GM11168 (cell line): ENCODE data around the gene FGF12.
"Not testable (repeated sequence)": the region's sequence is repeated elsewhere in the genome, so short reads cannot be mapped to it uniquely, and the experiment has no call there.

Source experiments
- in situ Hi-C: fragments of 300-500 bp; cut with MboI; formaldehyde crosslinking; loops from one replicate; pipeline ENCODE4 v1.12.0; 2022; ENCODE audit warnings: low sequenced_read_pairs; ENCODE audit not compliant: unreplicated experiment

The FGF12 gene

GRCh38 chr3:192727032-192727847 is at the start of gene FGF12:
Gene FGF12, minus strand, starts transcription at chr3:192727541.
- in situ Hi-C loops, result no loop called here

- in situ Hi-C loops, result not testable (repeated sequence)
These were observed 47.0 kb upstream of the FGF12 start for GRCh38 chr3:192774341-192774740.

GRCh38 chr3:192772240-192772894 is 45.0 kb upstream of the FGF12 start:
- in situ Hi-C loops, result no loop called here

GRCh38 chr3:192758654-192759053 is 31.3 kb upstream of the FGF12 start:
- in situ Hi-C loops, result no loop called here

- in situ Hi-C loops, result no loop called here
These were observed 23.8 kb upstream of the FGF12 start for GRCh38 chr3:192751148-192751547.

GRCh38 chr3:192750201-192750600 is 22.9 kb upstream of the FGF12 start:
- in situ Hi-C loops, result no loop called here

GRCh38 chr3:192747746-192748145 is 20.4 kb upstream of the FGF12 start:
- in situ Hi-C loops, result no loop called here

- in situ Hi-C loops, result no loop called here
These were observed 19.8 kb upstream of the FGF12 start for GRCh38 chr3:192747145-192747544.

- in situ Hi-C loops, result no loop called here
These were observed 17.8 kb upstream of the FGF12 start for GRCh38 chr3:192745150-192745549.

GRCh38 chr3:192744604-192745003 is 17.3 kb upstream of the FGF12 start:
- in situ Hi-C loops, result not testable (repeated sequence)

- in situ Hi-C loops, result no loop called here
These were observed 10.2 kb upstream of the FGF12 start for GRCh38 chr3:192737506-192737905.

GRCh38 chr3:192731233-192731632 is 3.9 kb upstream of the FGF12 start:
- in situ Hi-C loops, result no loop called here

- in situ Hi-C loops, result no loop called here
These were observed 956 bp downstream of the FGF12 start for GRCh38 chr3:192726385-192726784.

- in situ Hi-C loops, result no loop called here
These were observed 7.4 kb downstream of the FGF12 start for GRCh38 chr3:192719964-192720363.

GRCh38 chr3:192718156-192718555 is 9.2 kb downstream of the FGF12 start:
- in situ Hi-C loops, result no loop called here

- in situ Hi-C loops, result no loop called here
These were observed 12.2 kb downstream of the FGF12 start for GRCh38 chr3:192715126-192715525.

GRCh38 chr3:192711126-192711525 is 16.2 kb downstream of the FGF12 start:
- in situ Hi-C loops, result not testable (repeated sequence)

GRCh38 chr3:192710366-192710765 is 17.0 kb downstream of the FGF12 start:
- in situ Hi-C loops, result no loop called here

GRCh38 chr3:192706272-192706671 is 21.1 kb downstream of the FGF12 start:
- in situ Hi-C loops, result no loop called here

- in situ Hi-C loops, result no loop called here
These were observed 26.5 kb downstream of the FGF12 start for GRCh38 chr3:192700885-192701284.

GRCh38 chr3:192696943-192697587 is 30.3 kb downstream of the FGF12 start:
- in situ Hi-C loops, result no loop called here
